ENCODE results near the gene TSPAN17.

Gene TSPAN17

DNA sequence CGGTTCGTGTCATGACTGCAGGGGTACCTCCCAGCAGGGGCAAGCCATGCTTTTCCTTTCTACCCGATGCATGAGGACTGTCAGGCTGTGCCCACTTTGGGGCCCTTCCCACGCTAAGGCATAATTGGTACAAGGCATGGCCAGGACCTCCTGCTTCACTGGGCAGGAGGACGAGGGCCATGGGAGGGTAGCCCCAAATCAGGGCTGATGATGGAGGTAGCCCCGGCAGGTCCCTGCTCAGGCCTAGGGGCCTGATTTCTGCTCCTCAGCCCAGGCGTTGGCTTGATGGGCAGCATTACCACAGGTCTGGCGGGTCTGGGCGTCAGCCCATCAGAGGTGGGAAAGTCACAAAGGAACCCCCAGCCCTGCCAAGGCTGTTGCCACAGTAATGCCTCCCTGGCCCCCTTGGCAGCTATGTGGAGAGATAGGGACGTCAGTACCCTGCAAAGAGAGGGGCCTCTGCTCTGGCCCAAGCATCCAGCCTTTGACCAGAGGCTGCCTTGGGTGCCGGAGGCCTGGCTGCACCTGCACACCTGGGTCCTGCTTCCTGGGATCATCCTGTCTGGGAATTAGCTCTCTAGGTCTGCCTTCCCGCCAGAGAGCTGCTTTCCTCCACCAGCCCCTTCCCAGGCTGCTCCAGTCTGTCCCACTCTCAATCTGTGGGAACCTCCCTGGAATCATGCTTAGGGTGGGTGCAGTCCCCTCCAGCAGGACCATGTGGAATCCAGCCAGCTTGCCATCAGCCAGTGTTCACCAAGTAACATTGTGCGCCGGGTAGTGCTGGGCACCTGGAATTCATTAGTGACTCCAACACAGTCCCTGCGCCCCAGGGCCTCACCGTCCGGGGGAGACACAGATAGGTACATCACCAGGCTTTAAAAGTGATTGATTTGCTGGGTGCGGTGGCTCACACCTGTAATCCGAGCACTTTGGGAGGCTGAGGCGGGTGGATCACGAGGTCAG is 15.4 kb downstream of the TSPAN17 start:
- DNase-seq (ENCODE audit: low spot score) = no peak
- in situ Hi-C loops (cut with MboI; ENCODE audit: low pct_unique_long_range_greater_than_20kb, low sequenced_read_pairs, unreplicated experiment) = loop anchor here (10.0 to 25.0 kb wide), 2 partner anchors 292 to 450 kb away; no protein-coding TSS in a partner anchor
- TF ChIP-seq, protein P1, sequence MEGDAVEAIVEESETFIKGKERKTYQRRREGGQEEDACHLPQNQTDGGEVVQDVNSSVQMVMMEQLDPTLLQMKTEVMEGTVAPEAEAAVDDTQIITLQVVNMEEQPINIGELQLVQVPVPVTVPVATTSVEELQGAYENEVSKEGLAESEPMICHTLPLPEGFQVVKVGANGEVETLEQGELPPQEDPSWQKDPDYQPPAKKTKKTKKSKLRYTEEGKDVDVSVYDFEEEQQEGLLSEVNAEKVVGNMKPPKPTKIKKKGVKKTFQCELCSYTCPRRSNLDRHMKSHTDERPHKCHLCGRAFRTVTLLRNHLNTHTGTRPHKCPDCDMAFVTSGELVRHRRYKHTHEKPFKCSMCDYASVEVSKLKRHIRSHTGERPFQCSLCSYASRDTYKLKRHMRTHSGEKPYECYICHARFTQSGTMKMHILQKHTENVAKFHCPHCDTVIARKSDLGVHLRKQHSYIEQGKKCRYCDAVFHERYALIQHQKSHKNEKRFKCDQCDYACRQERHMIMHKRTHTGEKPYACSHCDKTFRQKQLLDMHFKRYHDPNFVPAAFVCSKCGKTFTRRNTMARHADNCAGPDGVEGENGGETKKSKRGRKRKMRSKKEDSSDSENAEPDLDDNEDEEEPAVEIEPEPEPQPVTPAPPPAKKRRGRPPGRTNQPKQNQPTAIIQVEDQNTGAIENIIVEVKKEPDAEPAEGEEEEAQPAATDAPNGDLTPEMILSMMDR (IDR thresholded peaks at IDR 0.05; ENCODE audit: extremely low read depth, insufficient read depth, missing control alignments) = no peak

DNA sequence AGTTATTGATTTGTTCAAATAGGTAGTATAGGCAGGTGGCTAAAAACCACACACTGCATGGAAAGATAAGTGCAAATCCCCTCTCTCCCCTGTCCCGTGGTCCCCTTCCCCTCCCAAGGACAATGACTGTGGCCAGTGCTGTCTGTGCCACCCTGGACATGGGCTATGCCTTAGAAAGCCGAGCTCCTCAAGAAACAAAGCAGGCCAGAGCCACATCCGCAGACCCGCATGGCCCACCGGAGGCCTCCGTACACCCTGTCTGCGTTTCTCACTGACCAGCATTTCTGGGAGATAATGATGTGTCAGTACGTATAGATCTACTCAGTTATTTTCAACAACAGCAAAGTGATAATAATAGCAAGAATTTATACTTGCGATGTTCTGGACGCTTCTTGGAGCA is 16.3 kb downstream of the TSPAN17 start:
- TF ChIP-seq, protein P1 (IDR thresholded peaks at IDR 0.05; ENCODE audit: extremely low read depth, insufficient read depth, missing control alignments) = no peak
- no peak for DNase-seq (ENCODE audit: low spot score)
- in situ Hi-C loops (cut with MboI; ENCODE audit: low pct_unique_long_range_greater_than_20kb, low sequenced_read_pairs, unreplicated experiment) = loop anchor here (10.0 to 25.0 kb wide), 2 partner anchors 291 to 449 kb away; no protein-coding TSS in a partner anchor

DNA sequence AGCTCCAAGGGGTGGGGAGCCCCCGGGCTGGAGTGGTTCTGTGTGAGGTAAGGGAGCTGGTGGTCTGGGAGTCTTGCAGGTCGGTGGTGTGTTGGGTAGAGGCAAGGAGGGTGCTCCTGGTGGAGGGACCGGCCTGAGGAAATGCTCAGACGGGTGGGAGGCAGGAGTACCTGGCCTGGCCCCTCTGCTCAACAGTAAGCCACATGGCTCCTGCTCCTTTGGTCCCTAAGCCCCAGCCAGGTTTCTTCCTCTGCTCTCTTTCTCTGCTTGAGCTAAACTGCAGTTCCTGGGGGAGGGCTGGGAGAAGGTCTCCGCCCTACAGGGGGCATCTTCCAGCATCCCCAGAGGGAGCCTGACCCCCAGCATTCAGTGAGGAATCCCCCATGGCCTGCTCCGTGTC is 17.2 kb downstream of the TSPAN17 start:
- in situ Hi-C loops (cut with MboI; ENCODE audit: low pct_unique_long_range_greater_than_20kb, low sequenced_read_pairs, unreplicated experiment) = loop anchor here (10.0 to 25.0 kb wide), 2 partner anchors 290 to 448 kb away; no protein-coding TSS in a partner anchor
- no peak for DNase-seq (ENCODE audit: low spot score)
- TF ChIP-seq, protein P1 (IDR thresholded peaks at IDR 0.05; ENCODE audit: extremely low read depth, insufficient read depth, missing control alignments) = no peak

DNA sequence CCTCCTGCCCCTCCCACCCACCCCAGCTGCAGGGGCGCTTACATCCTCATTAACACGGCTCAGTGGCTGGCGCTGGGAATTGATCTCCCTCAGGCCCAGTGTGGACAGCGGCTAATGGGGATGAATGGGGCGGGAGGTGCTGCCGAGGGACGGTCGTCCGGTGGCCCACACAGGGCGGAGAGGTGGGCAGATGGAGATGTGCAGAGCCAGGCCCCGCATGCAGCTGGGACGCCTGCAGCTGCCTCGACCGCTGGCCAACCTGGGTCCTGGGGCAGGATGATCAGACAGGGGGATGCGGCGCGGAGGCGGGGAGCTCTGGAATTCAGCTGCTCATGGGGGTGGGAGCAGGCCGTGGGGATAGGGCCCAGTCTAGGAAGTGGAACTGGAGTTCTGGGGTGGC is 17.6 kb downstream of the TSPAN17 start:
- DNase-seq (ENCODE audit: low spot score) = no peak
- TF ChIP-seq, protein P1 (IDR thresholded peaks at IDR 0.05; ENCODE audit: extremely low read depth, insufficient read depth, missing control alignments) = no peak
- in situ Hi-C loops (cut with MboI; ENCODE audit: low pct_unique_long_range_greater_than_20kb, low sequenced_read_pairs, unreplicated experiment) = loop anchor here (10.0 to 25.0 kb wide), 2 partner anchors 290 to 447 kb away; no protein-coding TSS in a partner anchor

DNA sequence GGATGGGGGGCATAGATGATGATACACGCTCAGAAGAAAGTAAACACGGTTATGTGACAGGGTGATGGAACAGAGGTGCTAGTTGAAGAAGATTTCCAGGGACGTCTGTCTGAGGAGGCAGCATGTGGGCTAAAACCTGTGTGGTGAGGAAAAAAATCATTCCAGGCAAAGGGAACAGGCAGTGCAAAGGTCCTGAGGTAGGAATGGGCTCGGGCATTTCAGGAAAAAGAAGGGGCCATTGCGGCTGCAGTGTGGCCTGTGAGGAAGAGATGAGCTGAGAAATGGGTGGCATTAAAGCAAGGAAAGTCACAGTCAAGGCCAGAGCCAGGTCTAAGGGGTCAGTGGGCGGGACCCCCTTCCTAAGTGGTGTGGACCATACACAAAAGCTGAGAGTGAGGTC is 18.2 kb downstream of the TSPAN17 start:
- TF ChIP-seq, protein P1 (IDR thresholded peaks at IDR 0.05; ENCODE audit: extremely low read depth, insufficient read depth, missing control alignments) = no peak
- in situ Hi-C loops (cut with MboI; ENCODE audit: low pct_unique_long_range_greater_than_20kb, low sequenced_read_pairs, unreplicated experiment) = loop anchor here (10.0 to 25.0 kb wide), 2 partner anchors 289 to 447 kb away; no protein-coding TSS in a partner anchor
- DNase-seq (ENCODE audit: low spot score) = no peak

DNA sequence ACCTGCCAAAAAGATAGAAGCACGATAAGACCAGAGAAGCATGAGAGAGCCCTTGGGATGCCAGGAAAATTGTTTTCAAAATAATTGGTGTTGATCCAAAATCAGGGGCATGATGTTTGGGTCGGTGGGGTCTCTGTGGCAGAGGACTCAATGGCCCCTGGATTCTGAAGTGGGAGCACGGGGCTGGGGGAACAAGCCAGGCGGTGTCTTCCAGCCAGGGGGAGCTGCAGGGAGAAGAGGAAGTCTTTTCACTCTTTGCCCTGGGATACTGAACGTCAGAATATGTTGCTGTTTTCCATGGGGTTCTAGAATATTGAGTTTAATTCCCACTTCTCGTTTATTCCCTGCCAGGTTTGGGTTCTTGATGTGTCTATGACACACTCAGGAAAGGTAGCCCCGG is 20.4 kb downstream of the TSPAN17 start:
- in situ Hi-C loops (cut with MboI; ENCODE audit: low pct_unique_long_range_greater_than_20kb, low sequenced_read_pairs, unreplicated experiment) = loop anchor here (10.0 to 25.0 kb wide), 2 partner anchors 287 to 445 kb away; no protein-coding TSS in a partner anchor
- TF ChIP-seq, protein P1 (IDR thresholded peaks at IDR 0.05; ENCODE audit: extremely low read depth, insufficient read depth, missing control alignments) = no peak
- no peak for DNase-seq (ENCODE audit: low spot score)
